ENCODE measurements around the gene PPARD. TPM values are rescaled to one million over a fixed set of nuclear protein-coding genes. Genes with fewer than 3 reads are reported as not detected.

Gene PPARD
- total and polyA plus RNA-seq, 2 of the 13 experiments (the other 11 are each of a cell fraction or from before 2014, with no cell fraction given): 6.1 to 13.3 TPM

- no peak for TF ChIP-seq SNAPC4 (CRISPR knock-in tag; IDR thresholded peaks at IDR 0.05)
- TF ChIP-seq ZNF383 (CRISPR knock-in tag; IDR thresholded peaks at IDR 0.05; ENCODE audit: borderline replicate concordance): no peak
- peak; percentile 71; the same call in 1 of the 2 replicates for TF ChIP-seq SOX5 (CRISPR knock-in tag; IDR thresholded peaks at IDR 0.05; ENCODE audit: borderline replicate concordance)
- TF ChIP-seq, protein P1, sequence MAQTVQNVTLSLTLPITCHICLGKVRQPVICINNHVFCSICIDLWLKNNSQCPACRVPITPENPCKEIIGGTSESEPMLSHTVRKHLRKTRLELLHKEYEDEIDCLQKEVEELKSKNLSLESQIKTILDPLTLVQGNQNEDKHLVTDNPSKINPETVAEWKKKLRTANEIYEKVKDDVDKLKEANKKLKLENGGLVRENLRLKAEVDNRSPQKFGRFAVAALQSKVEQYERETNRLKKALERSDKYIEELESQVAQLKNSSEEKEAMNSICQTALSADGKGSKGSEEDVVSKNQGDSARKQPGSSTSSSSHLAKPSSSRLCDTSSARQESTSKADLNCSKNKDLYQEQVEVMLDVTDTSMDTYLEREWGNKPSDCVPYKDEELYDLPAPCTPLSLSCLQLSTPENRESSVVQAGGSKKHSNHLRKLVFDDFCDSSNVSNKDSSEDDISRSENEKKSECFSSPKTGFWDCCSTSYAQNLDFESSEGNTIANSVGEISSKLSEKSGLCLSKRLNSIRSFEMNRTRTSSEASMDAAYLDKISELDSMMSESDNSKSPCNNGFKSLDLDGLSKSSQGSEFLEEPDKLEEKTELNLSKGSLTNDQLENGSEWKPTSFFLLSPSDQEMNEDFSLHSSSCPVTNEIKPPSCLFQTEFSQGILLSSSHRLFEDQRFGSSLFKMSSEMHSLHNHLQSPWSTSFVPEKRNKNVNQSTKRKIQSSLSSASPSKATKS (CRISPR knock-in tag; IDR thresholded peaks at IDR 0.05): no peak
- peak; percentile 81 for TF ChIP-seq KMT2A (CRISPR knock-in tag; IDR thresholded peaks at IDR 0.05)
- no peak for TF ChIP-seq HNRNPL (IDR thresholded peaks at IDR 0.05; ENCODE audit: low read depth, low read length)
- peak; percentile 76 for TF ChIP-seq ZNF18 (CRISPR knock-in tag; IDR thresholded peaks at IDR 0.05; ENCODE audit: insufficient replicate concordance)
- TF ChIP-seq ZNF766 (CRISPR knock-in tag; IDR thresholded peaks at IDR 0.05; ENCODE audit: borderline replicate concordance): 0 out of 2 replicates have a peak, but pooled peaks have one; percentile 37
- TF ChIP-seq MBNL3 (CRISPR knock-in tag; conservative IDR thresholded peaks at IDR 0.05): no peak
- TF ChIP-seq ZNF749 (CRISPR knock-in tag; IDR thresholded peaks at IDR 0.05; ENCODE audit: borderline replicate concordance): peak; percentile 85; the same call in 1 of the 2 replicates
- 0 out of 2 replicates have a peak, but pooled peaks have one; percentile 10 for TF ChIP-seq ZNF773 (CRISPR knock-in tag; IDR thresholded peaks at IDR 0.05; ENCODE audit: borderline replicate concordance)
- no peak; the same call in 1 of the 2 replicates for TF ChIP-seq NR2F2 (IDR thresholded peaks at IDR 0.05; ENCODE audit: borderline replicate concordance, low read depth)
- peak; percentile 91 for TF ChIP-seq EED (CRISPR knock-in tag; IDR thresholded peaks at IDR 0.05)
- peak; percentile 74; the same call in 1 of the 2 replicates for TF ChIP-seq ZNF768 (CRISPR knock-in tag; IDR thresholded peaks at IDR 0.05)
- no peak for TF ChIP-seq ZNF883 (CRISPR knock-in tag; IDR thresholded peaks at IDR 0.05; ENCODE audit: not compliant biosample characterization)
- TF ChIP-seq RFX5 (IDR thresholded peaks at IDR 0.05; ENCODE audit: low read depth, low read length): peak; percentile 57; the same call in 1 of the 2 replicates
- peak; percentile 57; the same call in 1 of the 2 replicates for TF ChIP-seq ARNTL (CRISPR knock-in tag; IDR thresholded peaks at IDR 0.05)
- no peak for TF ChIP-seq TCF12 (IDR thresholded peaks at IDR 0.05)
- TF ChIP-seq TCF12 (CRISPR knock-in tag; IDR thresholded peaks at IDR 0.05): peak; percentile 46; the same call in 1 of the 2 replicates
- TF ChIP-seq CAMTA2 (CRISPR knock-in tag; IDR thresholded peaks at IDR 0.05; ENCODE audit: borderline replicate concordance): peak; percentile 78; the same call in 1 of the 2 replicates
These were observed at the start of gene PPARD (continued) for GRCh38 chr6:35342258-35343091.

Measured in HepG2 (cell line).